ENCODE measurements around the gene ATE1. TPM values are rescaled to one million over a fixed set of nuclear protein-coding genes. Genes with fewer than 3 reads are reported as not detected.
"Not testable (repeated sequence)": the region's sequence is repeated elsewhere in the genome, so short reads cannot be mapped to it uniquely, and the experiment has no call there.

ATE1 gene
- total RNA-seq, 2 donors from 2014 or later: 31.0 to 62.0 TPM

- Histone ChIP-seq H3K4me1 (peaks cover 0 to 14% of the 10 kb centered on the region in 2 donors), H3K27me3 (no peaks in the 10 kb centered on the region), H3K4me3 (peak overlapping the region; percentile 92 to 97), H3K36me3 (peaks cover 8% of the 10 kb centered on the region), H3K9me3 (no peaks in the 10 kb centered on the region), H3K27ac (peak overlapping the region; percentile 97 to 99)
- DNase-seq (ENCODE audit: low spot score): no peak
- TF ChIP-seq CTCF (IDR thresholded peaks at IDR 0.05): no peak
Observed at GRCh38 chr10:121926671-121927317, 1.0 kb downstream of the ATE1 start.

- Histone ChIP-seq H3K27ac (peak overlapping the region; percentile 97 to 99), H3K4me1 (peaks cover 0 to 21% of the 10 kb centered on the region in 2 donors), H3K27me3 (no peaks in the 10 kb centered on the region), H3K36me3 (peaks cover 8% of the 10 kb centered on the region), H3K9me3 (no peaks in the 10 kb centered on the region), H3K4me3 (peak overlapping the region in 1 of 2 donors; percentile 97)
- TF ChIP-seq CTCF (IDR thresholded peaks at IDR 0.05): no peak
- no peak for DNase-seq (ENCODE audit: low spot score)
Observed at GRCh38 chr10:121926157-121926556, 1.7 kb downstream of the ATE1 start.

GRCh38 chr10:121921238-121921931, 6.4 kb downstream of the ATE1 start:
- H3K27ac ChIP-seq: peak overlapping the region; percentile 50 to 55
- no peaks in the 10 kb centered on the region for H3K27me3 ChIP-seq
- TF ChIP-seq CTCF (IDR thresholded peaks at IDR 0.05): no peak
- H3K4me1 ChIP-seq: peaks cover 0 to 26% of the 10 kb centered on the region in 2 donors
- peaks cover 17% of the 10 kb centered on the region for H3K36me3 ChIP-seq
- no peak for DNase-seq (ENCODE audit: low spot score)
- H3K9me3 ChIP-seq: no peaks in the 10 kb centered on the region
- no peak overlapping the region for H3K4me3 ChIP-seq

- Histone ChIP-seq H3K27me3 (no peaks in the 10 kb centered on the region), H3K36me3 (peaks cover 17% of the 10 kb centered on the region), H3K27ac (no peak overlapping the region), H3K9me3 (no peaks in the 10 kb centered on the region), H3K4me1 (peaks cover 0 to 20% of the 10 kb centered on the region in 2 donors), H3K4me3 (no peak overlapping the region)
- no peak for TF ChIP-seq CTCF (IDR thresholded peaks at IDR 0.05)
- DNase-seq (ENCODE audit: low spot score): no peak
Observed at GRCh38 chr10:121919666-121920065, 8.2 kb downstream of the ATE1 start.

- peaks cover 0 to 20% of the 10 kb centered on the region in 2 donors for H3K4me1 ChIP-seq
- H3K4me3 ChIP-seq; H3K27ac ChIP-seq; H3K27me3 ChIP-seq; H3K9me3 ChIP-seq; DNase-seq (ENCODE audit: low spot score): not testable (repeated sequence)
- peaks cover 18% of the 10 kb centered on the region for H3K36me3 ChIP-seq
Observed at GRCh38 chr10:121918800-121919199, 9.0 kb downstream of the ATE1 start.

GRCh38 chr10:121914661-121915060, 13.2 kb downstream of the ATE1 start:
- peaks cover 44% of the 10 kb centered on the region for H3K36me3 ChIP-seq
- peak overlapping the region; percentile 2 to 32 for H3K27ac ChIP-seq
- no peak overlapping the region for H3K4me3 ChIP-seq
- peaks cover 0 to 25% of the 10 kb centered on the region in 2 donors for H3K4me1 ChIP-seq
- no peak for DNase-seq (ENCODE audit: low spot score)
- H3K9me3 ChIP-seq: no peaks in the 10 kb centered on the region
- no peaks in the 10 kb centered on the region for H3K27me3 ChIP-seq
- TF ChIP-seq CTCF (IDR thresholded peaks at IDR 0.05): no peak

Data from right atrium auricular region (tissue), 2 donors.